NB4 (cell line): ENCODE results near the gene TNN.

Experiments
- MYC ChIP-seq: IDR thresholded peaks from 2 replicates; pipeline ENCODE4 v1.6.1; 2011; ENCODE audit warnings: low read depth, low read length
- POLR2A ChIP-seq: IDR thresholded peaks from 2 replicates; pipeline ENCODE4 v1.6.1; 2011; ENCODE audit warnings: mild to moderate bottlenecking; ENCODE audit not compliant: insufficient read length; ENCODE audit errors: extremely low read depth
- TF ChIP-seq, protein P1 (sequence below): IDR thresholded peaks from one replicate; pipeline ENCODE4 v1.5.1; 2012; ENCODE audit warnings: low read depth, low read length
- TF ChIP-seq, protein P2 (sequence below): IDR thresholded peaks from 2 replicates; pipeline ENCODE4 v1.6.1; 2011; ENCODE audit warnings: low read depth, low read length

DNA sequence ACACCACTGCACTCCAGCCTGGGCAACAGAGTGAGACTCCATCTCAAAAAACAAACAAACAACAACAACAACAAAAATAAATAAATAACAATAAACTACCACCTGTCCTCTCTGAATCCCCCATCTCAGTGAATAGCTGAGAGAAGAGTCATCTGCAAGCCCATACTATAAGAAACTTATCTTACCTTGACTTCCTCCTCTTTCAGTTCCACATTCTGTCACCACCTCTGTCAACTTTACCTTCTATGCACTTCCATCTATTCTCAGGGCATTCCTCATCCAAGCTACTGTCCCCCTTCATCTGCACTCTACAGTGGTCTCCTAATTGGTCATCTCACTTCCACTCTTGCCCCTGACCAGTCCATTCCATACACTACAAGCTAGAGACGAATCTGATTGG lies 66.9 kb downstream of the TNN start:
- TF ChIP-seq, protein P1, sequence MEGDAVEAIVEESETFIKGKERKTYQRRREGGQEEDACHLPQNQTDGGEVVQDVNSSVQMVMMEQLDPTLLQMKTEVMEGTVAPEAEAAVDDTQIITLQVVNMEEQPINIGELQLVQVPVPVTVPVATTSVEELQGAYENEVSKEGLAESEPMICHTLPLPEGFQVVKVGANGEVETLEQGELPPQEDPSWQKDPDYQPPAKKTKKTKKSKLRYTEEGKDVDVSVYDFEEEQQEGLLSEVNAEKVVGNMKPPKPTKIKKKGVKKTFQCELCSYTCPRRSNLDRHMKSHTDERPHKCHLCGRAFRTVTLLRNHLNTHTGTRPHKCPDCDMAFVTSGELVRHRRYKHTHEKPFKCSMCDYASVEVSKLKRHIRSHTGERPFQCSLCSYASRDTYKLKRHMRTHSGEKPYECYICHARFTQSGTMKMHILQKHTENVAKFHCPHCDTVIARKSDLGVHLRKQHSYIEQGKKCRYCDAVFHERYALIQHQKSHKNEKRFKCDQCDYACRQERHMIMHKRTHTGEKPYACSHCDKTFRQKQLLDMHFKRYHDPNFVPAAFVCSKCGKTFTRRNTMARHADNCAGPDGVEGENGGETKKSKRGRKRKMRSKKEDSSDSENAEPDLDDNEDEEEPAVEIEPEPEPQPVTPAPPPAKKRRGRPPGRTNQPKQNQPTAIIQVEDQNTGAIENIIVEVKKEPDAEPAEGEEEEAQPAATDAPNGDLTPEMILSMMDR = no peak
- TF ChIP-seq POLR2A (no peak), MYC (no peak)
- TF ChIP-seq, protein P2, sequence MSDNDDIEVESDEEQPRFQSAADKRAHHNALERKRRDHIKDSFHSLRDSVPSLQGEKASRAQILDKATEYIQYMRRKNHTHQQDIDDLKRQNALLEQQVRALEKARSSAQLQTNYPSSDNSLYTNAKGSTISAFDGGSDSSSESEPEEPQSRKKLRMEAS = no peak
